Cardiac fibroblast (primary cell): ENCODE measurements around the gene ZNF367.

ENCODE experiments used
- DNase-seq, 2 donors: peaks; one replicate each; pipeline versions ENCODE4 v3.0.0 to v3.0.0-alpha.2; 2010; ENCODE audit warnings: low read depth in 2 of 2
- H3K4me3 ChIP-seq, 2 donors: replicated peaks in 1 of 2; 1 replicate in 1 of 2; 2 replicates in 1 of 2; pipeline ENCODE4 v1.5.1; 2011; ENCODE audit warnings: low read depth in 2 of 2, low read length in 2 of 2, mild to moderate bottlenecking in 2 of 2, moderate library complexity in 1 of 2
- TF ChIP-seq, protein P1 (sequence below): IDR thresholded peaks from one replicate; pipeline ENCODE4 v1.5.1; 2011; ENCODE audit warnings: low read depth, mild to moderate bottlenecking, low read length, inconsistent platforms

The ZNF367 gene

DNA sequence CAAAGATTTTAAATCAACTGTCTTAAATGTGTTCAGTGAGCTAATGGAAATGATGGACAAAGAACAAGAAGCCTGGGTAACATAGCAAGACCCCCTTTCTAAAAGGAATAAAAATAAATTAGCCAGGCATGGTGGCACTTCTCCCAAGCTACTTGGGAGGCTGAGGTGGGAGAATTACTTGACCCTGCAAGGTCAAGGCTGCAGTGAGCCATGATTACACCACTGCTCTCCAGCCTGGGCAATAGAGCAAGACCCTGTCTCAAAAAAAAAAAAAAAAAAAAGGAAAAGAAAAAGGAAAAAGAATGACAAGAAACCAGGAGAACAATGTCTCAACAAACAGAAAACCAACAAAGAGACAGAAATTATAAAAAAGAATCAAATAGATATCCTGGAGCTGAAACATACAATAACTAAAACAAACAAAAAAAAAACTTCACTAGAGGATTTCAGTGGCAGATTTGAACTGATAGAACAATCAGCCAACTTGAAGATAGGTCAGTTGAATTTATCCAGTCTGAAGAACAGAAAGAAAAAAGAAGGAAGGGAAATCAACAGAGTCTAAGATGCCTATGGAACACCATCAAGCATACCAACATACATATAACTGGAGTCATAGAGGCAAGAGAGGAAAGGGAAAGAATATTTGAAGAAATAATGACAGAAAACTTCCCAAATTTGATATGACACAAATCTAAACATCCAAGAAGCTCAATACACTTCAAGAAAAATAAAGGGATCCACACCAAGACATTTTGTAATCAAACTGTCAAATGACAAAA, 17.8 kb downstream of the ZNF367 start:
- H3K4me3 ChIP-seq, result no peak overlapping the region

GRCh38 chr9:96399325-96399633, 18.9 kb downstream of the ZNF367 start:
- no peak for DNase-seq
- TF ChIP-seq, protein P1, sequence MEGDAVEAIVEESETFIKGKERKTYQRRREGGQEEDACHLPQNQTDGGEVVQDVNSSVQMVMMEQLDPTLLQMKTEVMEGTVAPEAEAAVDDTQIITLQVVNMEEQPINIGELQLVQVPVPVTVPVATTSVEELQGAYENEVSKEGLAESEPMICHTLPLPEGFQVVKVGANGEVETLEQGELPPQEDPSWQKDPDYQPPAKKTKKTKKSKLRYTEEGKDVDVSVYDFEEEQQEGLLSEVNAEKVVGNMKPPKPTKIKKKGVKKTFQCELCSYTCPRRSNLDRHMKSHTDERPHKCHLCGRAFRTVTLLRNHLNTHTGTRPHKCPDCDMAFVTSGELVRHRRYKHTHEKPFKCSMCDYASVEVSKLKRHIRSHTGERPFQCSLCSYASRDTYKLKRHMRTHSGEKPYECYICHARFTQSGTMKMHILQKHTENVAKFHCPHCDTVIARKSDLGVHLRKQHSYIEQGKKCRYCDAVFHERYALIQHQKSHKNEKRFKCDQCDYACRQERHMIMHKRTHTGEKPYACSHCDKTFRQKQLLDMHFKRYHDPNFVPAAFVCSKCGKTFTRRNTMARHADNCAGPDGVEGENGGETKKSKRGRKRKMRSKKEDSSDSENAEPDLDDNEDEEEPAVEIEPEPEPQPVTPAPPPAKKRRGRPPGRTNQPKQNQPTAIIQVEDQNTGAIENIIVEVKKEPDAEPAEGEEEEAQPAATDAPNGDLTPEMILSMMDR, result no peak
- H3K4me3 ChIP-seq, result no peak overlapping the region

More for the DNA sequence above, 17.8 kb downstream of the ZNF367 start:
- DNase-seq, result no peak
- TF ChIP-seq, protein P1, result no peak

- no peak overlapping the region for H3K4me3 ChIP-seq
These were observed 19.4 kb downstream of the ZNF367 start for GRCh38 chr9:96398582-96399324.

DNA sequence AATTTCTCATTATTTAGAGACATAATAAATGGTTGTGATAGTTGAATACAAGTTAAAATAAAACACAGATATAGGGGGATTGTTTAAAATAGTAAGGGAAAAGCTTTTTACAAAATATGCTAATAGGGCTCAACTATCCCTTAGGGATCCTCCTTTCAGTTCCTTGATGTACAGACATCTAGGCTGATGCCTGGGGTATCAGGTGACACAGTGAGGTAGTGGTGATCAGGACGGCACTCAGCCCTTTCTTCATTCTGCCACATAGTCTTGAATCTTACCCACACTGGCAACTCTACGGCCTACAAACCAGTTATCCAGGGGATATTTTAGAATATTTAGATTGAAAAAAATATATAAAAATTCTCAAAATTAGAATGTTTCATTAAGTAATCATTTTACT, 22.2 kb downstream of the ZNF367 start:
- no peak for DNase-seq
- TF ChIP-seq, protein P1, result no peak
- no peak overlapping the region for H3K4me3 ChIP-seq

More at GRCh38 chr9:96398582-96399324, 19.4 kb downstream of the ZNF367 start:
- DNase-seq, result no peak
- TF ChIP-seq, protein P1, result no peak

DNA sequence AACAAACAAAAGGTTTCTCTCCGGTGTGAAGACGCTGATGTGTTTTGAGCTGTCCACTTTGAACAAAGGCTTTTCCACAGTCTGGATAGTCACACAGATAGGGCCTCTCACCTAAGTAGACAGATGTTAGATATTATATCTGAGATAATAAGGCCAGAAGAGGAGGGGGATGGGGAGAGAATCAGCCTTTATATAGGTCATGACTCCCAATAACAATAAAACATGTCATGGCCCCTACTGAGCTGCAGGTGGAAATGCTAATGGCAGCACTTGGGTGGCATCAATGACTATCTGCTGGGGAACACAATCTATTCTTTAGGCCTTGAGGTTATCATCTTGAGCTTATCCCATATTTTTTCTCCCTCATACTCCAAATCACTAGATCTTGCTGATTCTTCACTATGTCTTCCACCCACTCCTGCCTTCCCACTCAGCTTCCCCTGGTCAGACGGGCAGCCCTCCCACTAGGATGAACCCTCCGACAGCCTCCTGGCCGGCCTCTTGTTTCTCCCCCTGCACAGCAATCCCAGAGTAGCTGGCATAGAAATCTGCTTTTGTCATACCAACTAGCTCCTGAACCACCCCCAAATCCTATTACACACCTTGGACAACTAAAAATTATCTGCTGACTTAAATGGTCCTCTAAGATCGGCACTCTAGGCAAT, 23.2 kb downstream of the ZNF367 start:
- DNase-seq, result no peak
- no peak overlapping the region for H3K4me3 ChIP-seq
- TF ChIP-seq, protein P1, result no peak

- DNase-seq, result no peak
These were observed 25.9 kb downstream of the ZNF367 start for GRCh38 chr9:96392263-96392662.

More at GRCh38 chr9:96392263-96392662, 25.9 kb downstream of the ZNF367 start:
- TF ChIP-seq, protein P1, result no peak
- H3K4me3 ChIP-seq, result no peak overlapping the region
